Keratinocyte (primary cell): ENCODE measurements around the gene PITX1.

ENCODE experiments used
- EZH2 ChIP-seq: IDR thresholded peaks from one replicate; pipeline ENCODE4 v1.6.1; 2012; ENCODE audit warnings: inconsistent platforms, mild to moderate bottlenecking, low read length, moderate library complexity
- TF ChIP-seq, protein P1 (sequence below), 3 experiments: IDR thresholded peaks in 1 of 3; conservative IDR thresholded peaks in 1 of 3; optimal IDR thresholded peaks in 1 of 3; 2 replicates in 2 of 3; 3 replicates in 1 of 3; pipeline versions ENCODE3 to v1.5.1; 2011; ENCODE audit warnings: low read length in 3 of 3, mild to moderate bottlenecking in 3 of 3, moderate library complexity in 2 of 3, control low read depth in 1 of 3, inconsistent platforms in 1 of 3; ENCODE audit not compliant: insufficient read depth in 2 of 3; ENCODE audit errors: extremely low read depth in 1 of 3

DNA sequence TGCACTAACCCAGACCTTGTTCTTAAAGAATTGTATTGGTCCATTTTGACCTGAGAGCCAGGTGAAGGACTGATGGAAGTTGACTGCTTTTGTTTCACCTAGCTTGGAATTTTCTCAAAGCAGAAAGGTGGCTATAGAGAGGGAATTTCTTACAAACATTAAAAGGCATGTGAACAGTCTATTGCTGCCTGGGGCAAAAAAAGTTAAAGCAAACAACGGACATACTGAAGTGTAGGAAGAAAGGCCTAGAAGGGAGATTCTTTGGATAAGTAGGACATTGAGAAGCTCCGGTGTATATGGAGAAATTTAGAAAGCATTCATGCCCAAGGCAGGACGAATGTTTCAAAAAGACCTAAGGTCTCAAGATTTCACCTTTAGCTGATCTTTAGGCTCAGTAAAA, 54.6 kb downstream of the PITX1 start:
- TF ChIP-seq, protein P1, sequence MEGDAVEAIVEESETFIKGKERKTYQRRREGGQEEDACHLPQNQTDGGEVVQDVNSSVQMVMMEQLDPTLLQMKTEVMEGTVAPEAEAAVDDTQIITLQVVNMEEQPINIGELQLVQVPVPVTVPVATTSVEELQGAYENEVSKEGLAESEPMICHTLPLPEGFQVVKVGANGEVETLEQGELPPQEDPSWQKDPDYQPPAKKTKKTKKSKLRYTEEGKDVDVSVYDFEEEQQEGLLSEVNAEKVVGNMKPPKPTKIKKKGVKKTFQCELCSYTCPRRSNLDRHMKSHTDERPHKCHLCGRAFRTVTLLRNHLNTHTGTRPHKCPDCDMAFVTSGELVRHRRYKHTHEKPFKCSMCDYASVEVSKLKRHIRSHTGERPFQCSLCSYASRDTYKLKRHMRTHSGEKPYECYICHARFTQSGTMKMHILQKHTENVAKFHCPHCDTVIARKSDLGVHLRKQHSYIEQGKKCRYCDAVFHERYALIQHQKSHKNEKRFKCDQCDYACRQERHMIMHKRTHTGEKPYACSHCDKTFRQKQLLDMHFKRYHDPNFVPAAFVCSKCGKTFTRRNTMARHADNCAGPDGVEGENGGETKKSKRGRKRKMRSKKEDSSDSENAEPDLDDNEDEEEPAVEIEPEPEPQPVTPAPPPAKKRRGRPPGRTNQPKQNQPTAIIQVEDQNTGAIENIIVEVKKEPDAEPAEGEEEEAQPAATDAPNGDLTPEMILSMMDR (optimal IDR thresholded peaks at IDR 0.05 in 1 of 3, IDR thresholded peaks at IDR 0.05 in 1 of 3, conservative IDR thresholded peaks at IDR 0.05 in 1 of 3; ENCODE audit: extremely low read depth in 1 of 3, insufficient read depth in 2 of 3, low read length in 3 of 3): no peak
- no peak for TF ChIP-seq EZH2
